ENCODE measurements around the gene FRMD6.

GRCh38 chr14:51697848-51698247 lies 46.1 kb downstream of the FRMD6 start:
- TF ChIP-seq EZH2 (IDR thresholded peaks at IDR 0.05), result no peak
- no peak for TF ChIP-seq CTCF (IDR thresholded peaks at IDR 0.05)
- no peak for TF ChIP-seq EZH2phosphoT487 (IDR thresholded peaks at IDR 0.05)

All from neural progenitor cell (in vitro differentiated cells).